ENCODE data around the gene HOXA3. TPM values are rescaled to one million over a fixed set of nuclear protein-coding genes. Genes with fewer than 3 reads are reported as not detected.
A peak's percentile ranks its signal among the peaks of the same experiment; 100 is the strongest.

HOXA3 gene
- total RNA-seq, 1 donor from 2014 or later: 92.8 TPM

Small RNAs within 50 kb of the gene (microRNA-seq; reads per million reads assigned to microRNA genes)
- 68.6 reads per million, percentile 59 among the genes with 10 or more reads in this experiment for gene MIR196B

Other genes starting within 250 kb of the HOXA3 start
- gene HOXA1, start 56.6 kb downstream of the HOXA3 start, total RNA-seq (ENCODE audit: low replicate concordance): 9.5 and 22.0 TPM in 2 replicates
- 7.7 and 26.8 TPM in 2 replicates for gene HOXA2, start 49.9 kb downstream of the HOXA3 start, total RNA-seq (ENCODE audit: low replicate concordance)
- gene HOXA4, start 21.8 kb downstream of the HOXA3 start, total RNA-seq (ENCODE audit: low replicate concordance): 28.5 and 37.6 TPM in 2 replicates
- gene HOXA5, start 8.9 kb downstream of the HOXA3 start, total RNA-seq (ENCODE audit: low replicate concordance): 55.0 and 77.7 TPM in 2 replicates
- 4.2 and 10.9 TPM in 2 replicates for gene HOXA6, start 4.8 kb downstream of the HOXA3 start, total RNA-seq (ENCODE audit: low replicate concordance)
- 3.2 and 6.2 TPM in 2 replicates for gene HOXA7, start 4.1 kb upstream of the HOXA3 start, total RNA-seq (ENCODE audit: low replicate concordance)
- 0.67 and 4.1 TPM in 2 replicates for gene HOXA9, start 13.0 kb upstream of the HOXA3 start, total RNA-seq (ENCODE audit: low replicate concordance)
- 0.29 and 4.9 TPM in 2 replicates for gene HOXA10, start 21.7 kb upstream of the HOXA3 start, total RNA-seq (ENCODE audit: low replicate concordance)
- 1.2 TPM in 1 of 2 replicates, not detected in the other for gene HOXA11, start 32.6 kb upstream of the HOXA3 start, total RNA-seq (ENCODE audit: low replicate concordance)
- gene HOXA13, start 47.5 kb upstream of the HOXA3 start, total RNA-seq (ENCODE audit: low replicate concordance): 0.75 and 1.5 TPM in 2 replicates
- 0.41 and 0.71 TPM in 2 replicates for gene EVX1, start 90.2 kb upstream of the HOXA3 start, total RNA-seq (ENCODE audit: low replicate concordance)

All from type B pancreatic cell (in vitro differentiated cells).